ENCODE results near the gene BRD3. TPM values are rescaled to one million over a fixed set of nuclear protein-coding genes. Genes with fewer than 3 reads are reported as not detected.

The BRD3 gene
- total RNA-seq: 6.8 and 9.3 TPM in 2 replicates

DNA sequence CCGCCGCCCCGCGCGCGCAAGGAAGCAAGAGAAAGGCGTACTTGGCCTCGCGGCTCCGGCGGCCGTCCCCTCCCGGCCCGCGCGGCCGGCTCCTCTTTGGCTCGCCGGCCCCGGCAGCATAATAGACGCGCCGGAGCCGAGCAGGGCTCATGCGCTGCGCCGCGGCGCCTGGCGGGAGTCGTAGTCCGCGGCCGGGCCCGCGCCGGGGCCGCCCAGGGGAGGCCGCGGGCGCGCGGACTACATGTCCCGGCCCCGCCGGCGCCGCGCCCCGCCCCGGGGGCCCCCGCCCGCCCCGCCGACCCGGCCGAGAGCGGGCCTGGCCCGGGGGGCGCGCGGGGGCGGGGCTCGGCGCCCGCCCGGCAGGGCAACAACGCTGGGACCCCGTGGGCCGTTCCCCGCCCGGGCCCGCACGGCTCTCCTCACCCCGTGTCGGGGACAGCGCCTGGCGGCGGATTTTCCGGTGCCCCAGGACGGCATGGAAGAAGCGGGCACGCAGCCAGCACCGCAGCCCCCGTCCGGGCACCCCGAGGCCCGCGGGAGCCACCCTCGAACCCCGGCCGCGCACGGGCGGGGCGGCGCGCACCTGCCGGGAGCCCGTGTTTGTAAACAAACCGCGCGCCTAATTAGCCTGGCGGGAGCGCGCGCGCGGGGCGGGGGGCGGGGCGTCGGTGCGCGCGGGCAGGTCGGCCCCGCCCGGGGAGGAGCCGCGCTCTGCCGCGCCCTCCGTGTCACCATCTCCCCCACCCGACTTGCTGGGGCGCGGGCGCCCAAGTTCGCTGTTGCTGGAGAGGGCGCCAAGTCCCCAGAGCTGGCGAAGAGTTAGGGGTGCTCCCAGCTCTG is at the start of gene BRD3:
TSS of gene BRD3 (minus strand) at position 123 of the 840 bp plus-strand sequence. CDS start 14,549 bp downstream, outside the sequence.

GRCh38 chr9:134024828-134025605 is 42.8 kb downstream of the BRD3 start, which contains the start of gene BRD3OS:
BRD3OS (plus strand) TSS chr9:134025481; CDS start chr9:134026748, 1,267 bp downstream.

GRCh38 chr9:133991964-133992779 is 75.7 kb downstream of the BRD3 start, which contains the start of gene VAV2:
VAV2 (minus strand) TSS chr9:133992324; CDS start chr9:133992278, 46 bp downstream.

Other genes with a start within 250 kb of the BRD3 start
- 12.0 and 13.8 TPM in 2 replicates for gene VAV2, start 75.7 kb downstream of the BRD3 start, total RNA-seq
- 7.8 and 10.1 TPM in 2 replicates for gene BRD3OS, start 42.5 kb downstream of the BRD3 start, total RNA-seq
- gene WDR5, start 68.1 kb upstream of the BRD3 start, total RNA-seq: 20.1 and 29.9 TPM in 2 replicates
- not detected in 2 replicates for gene RNU6ATAC, start 96.5 kb upstream of the BRD3 start, total RNA-seq